GM12878 (cell line): Measurements from ENCODE around the gene DYNC1I1. TPM values are rescaled to one million over a fixed set of nuclear protein-coding genes. Genes with fewer than 3 reads are reported as not detected.

Experiments used
- ATAC-seq: fragments of 200-7000 bp; cut with Tn5 transposase; 3 replicates; pipeline ENCODE4 v1.9.1; 2020; ENCODE audit warnings: mild to moderate bottlenecking, moderate library complexity
- BruUV-seq: library from RNA; stranded (reverse); fragments of 400-500 nt; replicated peaks from 2 replicates; lab custom pipeline; 2021; lab: Mats Ljungman, UMichigan
- CTCF ChIA-PET: fragments of 300-600 bp; sonication (Branson Sonifier 250); formaldehyde crosslinking; extraction: SDS; loops from one replicate; lab custom pipeline; 2021; ENCODE audit warnings: inconsistent platforms; lab: Yijun Ruan, JAX
- POLR2A ChIA-PET: fragments of 350-600 bp; formaldehyde crosslinking; extraction: SDS; loops from one replicate; lab custom pipeline; 2021; ENCODE audit warnings: inconsistent platforms; lab: Charles Lee
- RAD21 ChIA-PET: fragments of 300-600 bp; sonication (Branson Sonifier 250); formaldehyde crosslinking; loops from one replicate; lab custom pipeline; 2023; ENCODE audit warnings: antibody characterized with exemption; ENCODE audit not compliant: unreplicated experiment; lab: Charles Lee
- SMC1A ChIA-PET: fragments of 300-600 bp; sonication (Branson Sonifier 250); formaldehyde crosslinking; loops from one replicate; lab custom pipeline; 2023; ENCODE audit not compliant: unreplicated experiment, uncharacterized antibody; lab: Charles Lee
- DNase-seq: peaks from one replicate; pipeline ENCODE4 v3.0.0-alpha.2; 2011; ENCODE audit warnings: low read depth, low spot score
- FAIRE-seq: peaks from 3 replicates; lab custom pipeline; 2011; peaks lifted over from hg19 to GRCh38; lab: Jason Lieb, UNC
- H2AFZ ChIP-seq: 2 replicates; pipeline ENCODE4 v1.6.0; 2011; ENCODE audit warnings: low read depth, low read length, control low read depth; ENCODE audit not compliant: control insufficient read depth
- H3K27ac ChIP-seq: 2 replicates; pipeline ENCODE4 v1.5.1; 2011; ENCODE audit warnings: control low read depth; ENCODE audit not compliant: control insufficient read depth, insufficient read depth
- H3K27me3 ChIP-seq, 2 experiments: replicated peaks in 1 of 2; 2 replicates each; pipeline versions ENCODE4 v1.6.0 to v1.6.1; 2011; ENCODE audit warnings: low read length in 1 of 2; ENCODE audit not compliant: control insufficient read depth in 2 of 2, insufficient read depth in 2 of 2
- H3K36me3 ChIP-seq, 2 experiments: 2 replicates each; pipeline ENCODE4 v1.5.1; 2011; ENCODE audit warnings: low read length in 1 of 2; ENCODE audit not compliant: control insufficient read depth in 2 of 2, insufficient read depth in 2 of 2
- H3K4me1 ChIP-seq: 2 replicates; pipeline ENCODE4 v1.6.1; 2011; ENCODE audit warnings: mild to moderate bottlenecking, low read length, moderate library complexity, mixed read lengths; ENCODE audit not compliant: control insufficient read depth, insufficient read depth
- H3K4me2 ChIP-seq: 2 replicates; pipeline ENCODE4 v1.6.0; 2011; ENCODE audit warnings: control low read depth; ENCODE audit not compliant: control insufficient read depth, insufficient read depth
- H3K4me3 ChIP-seq: fragments of 200-600 bp; sonication (generic); 2 replicates; pipeline ENCODE4 v1.5.1; 2016
- H3K79me2 ChIP-seq: 2 replicates; pipeline ENCODE4 v1.6.0; 2011; ENCODE audit warnings: low read length; ENCODE audit not compliant: control insufficient read depth, insufficient read depth
- H3K9ac ChIP-seq: 2 replicates; pipeline ENCODE4 v1.8.0; 2011; ENCODE audit warnings: low read length, control low read depth, mixed read lengths; ENCODE audit not compliant: control insufficient read depth, insufficient read depth
- H3K9me3 ChIP-seq: replicated peaks from 3 replicates; pipeline ENCODE4 v1.5.1; 2011; ENCODE audit warnings: mild to moderate bottlenecking, low read length; ENCODE audit not compliant: control insufficient read depth, insufficient read depth
- H4K20me1 ChIP-seq: 2 replicates; pipeline ENCODE4 v1.6.0; 2011; ENCODE audit not compliant: control insufficient read depth, insufficient read depth
- KAT2A ChIP-seq: conservative IDR thresholded peaks from 2 replicates; pipeline ENCODE4 v1.6.1; 2011; ENCODE audit warnings: low read depth, low read length; ENCODE audit not compliant: control insufficient read depth
- MTA2 ChIP-seq: fragments of 450-650 bp; IDR thresholded peaks from 2 replicates; pipeline ENCODE4 v1.6.1; 2016; ENCODE audit warnings: low read depth, mild to moderate bottlenecking, moderate library complexity
- PRDM15 ChIP-seq: fragments of 450-650 bp; formaldehyde crosslinking; IDR thresholded peaks from 2 replicates; pipeline ENCODE4 v1.4.0; 2020; ENCODE audit warnings: mild to moderate bottlenecking, moderate library complexity
- ZNF217 ChIP-seq: fragments of 450-650 bp; IDR thresholded peaks from 2 replicates; pipeline ENCODE4 v1.6.1; 2017; ENCODE audit warnings: antibody characterized with exemption, mild to moderate bottlenecking
- WGBS: methylation state at CpG from one replicate; pipeline ENCODE4 v1.1.6; 2016; ENCODE audit warnings: low lambda C conversion rate; ENCODE audit not compliant: insufficient replicate concordance, insufficient coverage; ENCODE audit errors: missing lambda C conversion rate; 5-methylcytosine and 5-hydroxymethylcytosine counted together
- in situ Hi-C: fragments of 300-500 bp; cut with MboI; formaldehyde crosslinking; loops from 9 replicates; pipeline ENCODE4 v1.14.3; 2018; ENCODE audit warnings: mixed read lengths
- intact Hi-C: fragments of 100-400 bp; cut with micrococcal nuclease; formaldehyde crosslinking; loops from one replicate; pipeline ENCODE4 v1.14.2; 2022; ENCODE audit not compliant: unreplicated experiment
- polyA plus RNA-seq, 11 experiments: library from polyadenylated mRNA; depleted of rRNA in 4 of 11; unstranded in 6 of 11; stranded (reverse) in 5 of 11; fragments of >200 nt; fragmentation: Nextera tagmentation in 4 of 11; fragmentation: Illumina TruSeq in 1 of 11; extraction: Ambion mirVana in 4 of 11; extraction: Trizol in 1 of 11; gene quantifications; 1 replicate in 1 of 11; 2 replicates in 10 of 11; pipeline versions ENCODE4 v1.2.1 to v1.2.3, GENCODE V29; 2011 to 2016; ENCODE audit warnings: inconsistent platforms in 2 of 11, missing spikeins in 2 of 11, low read depth in 1 of 11
- total RNA-seq, 4 experiments: library from RNA; depleted of rRNA in 3 of 4; stranded (reverse); fragments of >200 nt in 3 of 4; fragmentation: Illumina TruSeq in 1 of 4; extraction: Trizol in 1 of 4; gene quantifications; 2 replicates each; pipeline versions ENCODE4 v1.2.1 to v1.2.3, GENCODE V29; 2013 to 2021

DYNC1I1 gene
- total and polyA plus RNA-seq, 10 of the 15 experiments (the other 5 are each of a cell fraction or from before 2014, with no cell fraction given): 0.05 to 0.91 (median 0.14) TPM; not detected in 3

GRCh38 chr7:96028729-96029128 lies 256.4 kb downstream of the DYNC1I1 start:
- H4K20me1 ChIP-seq: no peaks in the 10 kb centered on the region
- FAIRE-seq (no peak), DNase-seq (no peak), ATAC-seq (no peak)
- in situ Hi-C loops: no loop called here
- H3K4me2 ChIP-seq: no peak overlapping the region
- RAD21 ChIA-PET: no interaction called here
- H3K36me3 ChIP-seq: no peaks in the 10 kb centered on the region
- H3K79me2 ChIP-seq: no peaks in the 10 kb centered on the region
- TF ChIP-seq PRDM15 (no peak), KAT2A (no peak), MTA2 (no peak), ZNF217 (no peak)
- H3K9ac ChIP-seq: no peak overlapping the region
- CTCF ChIA-PET: no interaction called here
- intact Hi-C loops: no loop called here
- no peak overlapping the region for H3K27ac ChIP-seq
- no peak overlapping the region for H2AFZ ChIP-seq
- no peak overlapping the region for H3K4me3 ChIP-seq
- H3K9me3 ChIP-seq: no peaks in the 10 kb centered on the region
- no TSS peak for BruUV-seq
- SMC1A ChIA-PET: no interaction called here
- H3K4me1 ChIP-seq: no peaks in the 10 kb centered on the region
- 0% methylated on average over 1 of the region's 1 CpG for WGBS
- H3K27me3 ChIP-seq: no peaks in the 10 kb centered on the region; a peak in 1 of 4 replicates
- POLR2A ChIA-PET: no interaction called here
